H1 (cell line): Measurements from ENCODE around the gene FADS6. TPM values are rescaled to one million over a fixed set of nuclear protein-coding genes. Genes with fewer than 3 reads are reported as not detected.

Experiments
- CTCF ChIA-PET: fragments of 300-600 bp; sonication (Branson Sonifier 250); formaldehyde crosslinking; loops from one replicate; lab custom pipeline; 2021; ENCODE audit not compliant: partially characterized antibody; lab: Charles Lee
- POLR2A ChIA-PET: fragments of 300-600 bp; sonication (Branson Sonifier 250); formaldehyde crosslinking; loops from one replicate; lab custom pipeline; 2021; ENCODE audit warnings: inconsistent platforms; ENCODE audit not compliant: partially characterized antibody; lab: Charles Lee
- DNase-seq, 2 experiments: peaks; one replicate each; pipeline versions ENCODE4 v3.0.0 to v3.0.0-alpha.2; 2010 to 2022; ENCODE audit warnings: low spot score in 2 of 2, low read depth in 1 of 2, mixed read lengths in 1 of 2
- FAIRE-seq: peaks from 2 replicates; lab custom pipeline; 2011; peaks lifted over from hg19 to GRCh38; lab: Jason Lieb, UNC
- H2AFZ ChIP-seq: 2 replicates; pipeline ENCODE4 v1.8.1; 2012; ENCODE audit warnings: low read length, inconsistent platforms
- H2AK5ac ChIP-seq: 2 replicates; pipeline ENCODE4 v1.6.1; 2013; ENCODE audit warnings: low read depth, low read length
- H2BK120ac ChIP-seq: replicated peaks from 2 replicates; pipeline ENCODE3; 2013; ENCODE audit warnings: low read depth, low read length, inconsistent platforms
- H2BK12ac ChIP-seq: 2 replicates; pipeline ENCODE4 v1.6.1; 2013; ENCODE audit warnings: low read depth, low read length
- H2BK15ac ChIP-seq: 2 replicates; pipeline ENCODE4 v1.6.1; 2013; ENCODE audit warnings: low read length
- H2BK20ac ChIP-seq: 2 replicates; pipeline ENCODE4 v1.6.1; 2013; ENCODE audit warnings: low read length
- H2BK5ac ChIP-seq: 2 replicates; pipeline ENCODE4 v1.6.1; 2013; ENCODE audit warnings: low read depth, low read length
- H3K14ac ChIP-seq: 2 replicates; pipeline ENCODE4 v1.6.1; 2013; ENCODE audit warnings: inconsistent platforms; ENCODE audit not compliant: insufficient read length
- H3K18ac ChIP-seq: 2 replicates; pipeline ENCODE4 v1.6.1; 2013; ENCODE audit warnings: low read length; ENCODE audit errors: extremely low read depth
- H3K23ac ChIP-seq: 2 replicates; pipeline ENCODE4 v1.6.1; 2013; ENCODE audit warnings: inconsistent platforms; ENCODE audit not compliant: insufficient read length
- H3K23me2 ChIP-seq: 2 replicates; pipeline ENCODE4 v1.6.1; 2013; ENCODE audit warnings: low read depth, low read length
- H3K27ac ChIP-seq: 2 replicates; pipeline ENCODE4 v1.6.1; 2011; ENCODE audit warnings: low read depth, low read length, inconsistent platforms
- H3K27me3 ChIP-seq, 4 experiments: replicated peaks in 1 of 4; 1 replicate in 1 of 4; 2 replicates in 3 of 4; pipeline versions ENCODE4 v1.6.1 to v1.8.1; 2011 to 2013; ENCODE audit warnings: low read length in 3 of 4, mild to moderate bottlenecking in 3 of 4, inconsistent platforms in 2 of 4, mixed read lengths in 2 of 4, moderate library complexity in 1 of 4; ENCODE audit not compliant: control insufficient read depth in 3 of 4, insufficient read depth in 3 of 4; ENCODE audit errors: extremely low read depth in 1 of 4
- H3K36me3 ChIP-seq, 4 experiments: 2 replicates each; pipeline versions ENCODE4 v1.6.1 to v1.8.1; 2011 to 2013; ENCODE audit warnings: mild to moderate bottlenecking in 4 of 4, low read length in 3 of 4, moderate library complexity in 2 of 4, control low read depth in 1 of 4, inconsistent platforms in 1 of 4; ENCODE audit not compliant: insufficient read depth in 4 of 4, control insufficient read depth in 2 of 4
- H3K4ac ChIP-seq: replicated peaks from 2 replicates; pipeline ENCODE3; 2013; ENCODE audit warnings: low read length, low read depth, mixed read lengths, inconsistent platforms; ENCODE audit not compliant: insufficient read length
- H3K4me1 ChIP-seq, 4 experiments: replicated peaks in 1 of 4; 1 replicate in 1 of 4; 2 replicates in 3 of 4; pipeline versions ENCODE4 v1.6.1 to v1.8.1; 2011 to 2013; ENCODE audit warnings: low read length in 3 of 4, inconsistent platforms in 2 of 4, mixed read lengths in 1 of 4; ENCODE audit not compliant: insufficient read depth in 4 of 4, control insufficient read depth in 3 of 4
- H3K4me2 ChIP-seq, 2 experiments: 2 replicates each; pipeline versions ENCODE4 v1.6.1 to v1.8.1; 2011 to 2013; ENCODE audit warnings: low read depth in 2 of 2, low read length in 2 of 2, control low read depth in 1 of 2, inconsistent platforms in 1 of 2, mild to moderate bottlenecking in 1 of 2; ENCODE audit not compliant: insufficient read depth in 1 of 2
- H3K4me3 ChIP-seq, 4 experiments: fragments of 200-600, 300-600 bp in 1 of 4; sonication (generic), shearing (Covaris generic), sonication (Bioruptor Twin) in 1 of 4; 2 replicates each; pipeline versions ENCODE4 v1.5.1 to v1.8.1; 2011 to 2016; ENCODE audit warnings: low read length in 4 of 4, low read depth in 3 of 4, control low read depth in 2 of 4, inconsistent platforms in 2 of 4, mild to moderate bottlenecking in 2 of 4, mixed read lengths in 1 of 4, moderate library complexity in 1 of 4; ENCODE audit not compliant: insufficient read depth in 2 of 4; ENCODE audit errors: extremely low read depth in 1 of 4
- H3K56ac ChIP-seq: replicated peaks from 2 replicates; pipeline ENCODE3; 2013; ENCODE audit warnings: low read depth, mild to moderate bottlenecking, mixed read lengths, low read length, inconsistent platforms; ENCODE audit not compliant: insufficient read length
- H3K79me1 ChIP-seq: 2 replicates; pipeline ENCODE4 v1.6.1; 2013; ENCODE audit warnings: low read depth, low read length, control low read depth
- H3K79me2 ChIP-seq, 2 experiments: 2 replicates each; pipeline versions ENCODE4 v1.6.1 to v1.8.1; 2012 to 2013; ENCODE audit warnings: low read length in 2 of 2, mild to moderate bottlenecking in 2 of 2, inconsistent platforms in 1 of 2; ENCODE audit not compliant: insufficient read depth in 2 of 2, control insufficient read depth in 1 of 2
- H3K9ac ChIP-seq, 4 experiments: replicated peaks in 1 of 4; 1 replicate in 1 of 4; 2 replicates in 3 of 4; pipeline versions ENCODE4 v1.6.1 to v1.8.1; 2011 to 2013; ENCODE audit warnings: low read depth in 3 of 4, low read length in 3 of 4, control low read depth in 2 of 4, mild to moderate bottlenecking in 2 of 4, moderate library complexity in 2 of 4, inconsistent platforms in 1 of 4; ENCODE audit errors: extremely low read depth in 1 of 4
- H3K9me3 ChIP-seq, 2 experiments: 2 replicates each; pipeline versions ENCODE4 v1.6.1 to v1.8.1; 2012 to 2013; ENCODE audit warnings: mild to moderate bottlenecking in 2 of 2, moderate library complexity in 2 of 2, control low read depth in 1 of 2, inconsistent platforms in 1 of 2, low read depth in 1 of 2, low read length in 1 of 2, mixed read lengths in 1 of 2; ENCODE audit not compliant: insufficient read depth in 2 of 2
- H4K20me1 ChIP-seq, 2 experiments: replicated peaks in 1 of 2; 2 replicates each; pipeline versions ENCODE3 to v1.8.1; 2011 to 2013; ENCODE audit warnings: inconsistent platforms in 2 of 2, low read length in 2 of 2, mild to moderate bottlenecking in 1 of 2; ENCODE audit not compliant: insufficient read depth in 2 of 2, control insufficient read depth in 1 of 2
- H4K5ac ChIP-seq: 2 replicates; pipeline ENCODE4 v1.6.1; 2013; ENCODE audit warnings: low read length, low read depth, mixed read lengths, inconsistent platforms; ENCODE audit not compliant: insufficient read length
- H4K8ac ChIP-seq: 2 replicates; pipeline ENCODE4 v1.8.0; 2013; ENCODE audit warnings: mild to moderate bottlenecking, moderate library complexity, low read length, inconsistent platforms; ENCODE audit not compliant: insufficient read depth; ENCODE audit errors: extremely low read depth
- H4K91ac ChIP-seq: replicated peaks from 2 replicates; pipeline ENCODE3; 2013; ENCODE audit warnings: low read length, mixed read lengths, inconsistent platforms; ENCODE audit not compliant: insufficient read length
- CTBP2 ChIP-seq: IDR thresholded peaks from 2 replicates; pipeline ENCODE4 v1.7.0; 2011; ENCODE audit warnings: borderline replicate concordance, mild to moderate bottlenecking, moderate library complexity, mixed read lengths, low read length; ENCODE audit not compliant: insufficient read depth, insufficient read length
- EZH2 ChIP-seq: fragments of 200-600 bp; sonication (generic); IDR thresholded peaks from 2 replicates; pipeline ENCODE4 v1.7.1; 2012; ENCODE audit warnings: low read depth, mild to moderate bottlenecking, moderate library complexity, low read length, inconsistent platforms; ENCODE audit not compliant: severe bottlenecking
- KDM5A ChIP-seq: fragments of 200-600 bp; IDR thresholded peaks from 2 replicates; pipeline ENCODE4 v1.7.1; 2012; ENCODE audit warnings: mild to moderate bottlenecking, low read length, inconsistent platforms, mixed read lengths
- SP2 ChIP-seq: IDR thresholded peaks from 2 replicates; pipeline ENCODE4 v1.6.1; 2012; ENCODE audit warnings: mild to moderate bottlenecking, low read length, inconsistent platforms
- YY1 ChIP-seq: IDR thresholded peaks from 2 replicates; pipeline ENCODE4 v1.6.1; 2011; ENCODE audit warnings: low read depth, mild to moderate bottlenecking, low read length
- WGBS, 2 experiments: shearing (Covaris generic) in 1 of 2; methylation state at CpG; one replicate each; pipeline versions ENCODE4 v1.1.6 to v1.1.7; 2013 to 2015; ENCODE audit warnings: low lambda C conversion rate in 2 of 2, mixed read lengths in 2 of 2, inconsistent platforms in 1 of 2, low coverage in 1 of 2, missing lambda C conversion rate in 1 of 2; ENCODE audit not compliant: insufficient replicate concordance in 2 of 2, insufficient coverage in 1 of 2, insufficient read length in 1 of 2; ENCODE audit errors: extremely low coverage in 1 of 2, missing lambda C conversion rate in 1 of 2; 5-methylcytosine and 5-hydroxymethylcytosine counted together
- polyA plus RNA-seq, 7 experiments: library from polyadenylated mRNA; depleted of rRNA in 3 of 7; stranded (reverse) in 5 of 7; unstranded in 2 of 7; fragments of >200 nt in 5 of 7; fragments of 200-250 nt in 2 of 7; gene quantifications; 1 replicate in 5 of 7; 2 replicates in 1 of 7; 4 replicates in 1 of 7; pipeline versions ENCODE4 v1.2.1 to v1.2.3, GENCODE V29; 2011 to 2013; ENCODE audit warnings: missing spikeins in 2 of 7, mixed read lengths in 2 of 7
- total RNA-seq: library from RNA; stranded (reverse); fragmentation: NEBNext Ultra II Directional; extraction: Animal tissue kit (Norgen Biotek cat#: 25700); gene quantifications from 2 replicates; pipeline ENCODE4 v1.2.1, GENCODE V29; 2021

FADS6 gene
- total and polyA plus RNA-seq, 2 of the 8 experiments (the other 6 are each of a cell fraction or from before 2014, with no cell fraction given), result 0.56 to 2.5 TPM

GRCh38 chr17:74903034-74903433 is 9.6 kb upstream of the FADS6 start:
- DNase-seq (no peak), FAIRE-seq (no peak)
- Histone ChIP-seq H2BK5ac (no peak overlapping the region), H4K8ac (no peak overlapping the region), H3K36me3 (no peaks in the 10 kb centered on the region), H3K56ac (no peak overlapping the region), H2BK20ac (no peak overlapping the region), H3K79me2 (no peaks in the 10 kb centered on the region), H3K27me3 (peaks cover 0 to 7% (median 2%) of the 10 kb centered on the region in 4 experiments; a peak in 4 of 7 replicates), H4K5ac (no peak overlapping the region), H2AK5ac (no peak overlapping the region), H4K91ac (no peak overlapping the region), H4K20me1 (no peaks in the 10 kb centered on the region), H3K79me1 (no peaks in the 10 kb centered on the region), H3K4me1 (peaks cover 0 to 9% (median 5%) of the 10 kb centered on the region in 4 experiments; a peak in 5 of 7 replicates), H3K9me3 (peaks cover 0 to 7% of the 10 kb centered on the region in 2 experiments; a peak in 1 of 4 replicates), H2BK12ac (no peak overlapping the region), H2AFZ (no peak overlapping the region), H3K23me2 (no peaks in the 10 kb centered on the region), H2BK15ac (no peak overlapping the region), H3K4ac (no peak overlapping the region), H3K18ac (no peak overlapping the region), H3K4me3 (no peak overlapping the region), H3K4me2 (no peak overlapping the region), H3K23ac (no peak overlapping the region), H3K14ac (no peak overlapping the region), H2BK120ac (no peak overlapping the region), H3K27ac (no peak overlapping the region), H3K9ac (no peak overlapping the region)
- POLR2A ChIA-PET, result no interaction called here
- 84% methylated on average over 9 of the region's 9 CpGs; no CpG with 5 or more reads in 1 of the 2 experiments for WGBS, 2 experiments
- CTCF ChIA-PET, result interaction anchor here (1.2 to 1.8 kb wide), 5 partner anchors 10 to 38 kb away, joined by 3 to 8 read pairs (median 4); partner anchors contain the start of genes OTOP2 and USH1G
- TF ChIP-seq KDM5A, result no peak
- TF ChIP-seq SP2, result no peak
- no peak for TF ChIP-seq CTBP2
- no peak for TF ChIP-seq EZH2
- TF ChIP-seq YY1, result no peak
